ENCODE results near the gene C10orf71.

Gene C10orf71

DNA sequence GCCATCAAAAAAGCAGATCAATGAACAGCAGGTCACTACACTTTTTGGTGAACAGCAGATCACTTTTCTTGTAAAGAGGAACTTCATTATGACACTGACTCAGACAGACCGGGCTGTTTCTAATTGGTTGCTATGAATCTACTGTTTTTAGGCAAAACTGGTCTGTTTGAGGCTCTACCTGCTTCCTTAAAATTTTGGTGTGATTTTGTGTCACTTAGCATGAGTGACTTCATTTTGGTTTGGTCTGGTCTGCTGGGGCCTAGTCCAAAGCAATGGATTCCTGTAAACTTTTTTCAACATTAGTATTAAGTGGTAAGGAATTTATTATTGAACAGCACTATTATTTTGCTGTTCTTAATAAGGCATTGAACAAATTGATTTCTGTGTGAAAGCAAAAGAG lies 41.8 kb upstream of the C10orf71 start:
- in situ Hi-C loops (cut with HindIII; ENCODE audit: low sequenced_read_pairs), result no loop called here
- no peak overlapping the region for H3K4me3 ChIP-seq (ENCODE audit: low read depth, low read length)
- TF ChIP-seq, protein P1, sequence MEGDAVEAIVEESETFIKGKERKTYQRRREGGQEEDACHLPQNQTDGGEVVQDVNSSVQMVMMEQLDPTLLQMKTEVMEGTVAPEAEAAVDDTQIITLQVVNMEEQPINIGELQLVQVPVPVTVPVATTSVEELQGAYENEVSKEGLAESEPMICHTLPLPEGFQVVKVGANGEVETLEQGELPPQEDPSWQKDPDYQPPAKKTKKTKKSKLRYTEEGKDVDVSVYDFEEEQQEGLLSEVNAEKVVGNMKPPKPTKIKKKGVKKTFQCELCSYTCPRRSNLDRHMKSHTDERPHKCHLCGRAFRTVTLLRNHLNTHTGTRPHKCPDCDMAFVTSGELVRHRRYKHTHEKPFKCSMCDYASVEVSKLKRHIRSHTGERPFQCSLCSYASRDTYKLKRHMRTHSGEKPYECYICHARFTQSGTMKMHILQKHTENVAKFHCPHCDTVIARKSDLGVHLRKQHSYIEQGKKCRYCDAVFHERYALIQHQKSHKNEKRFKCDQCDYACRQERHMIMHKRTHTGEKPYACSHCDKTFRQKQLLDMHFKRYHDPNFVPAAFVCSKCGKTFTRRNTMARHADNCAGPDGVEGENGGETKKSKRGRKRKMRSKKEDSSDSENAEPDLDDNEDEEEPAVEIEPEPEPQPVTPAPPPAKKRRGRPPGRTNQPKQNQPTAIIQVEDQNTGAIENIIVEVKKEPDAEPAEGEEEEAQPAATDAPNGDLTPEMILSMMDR (IDR thresholded peaks at IDR 0.05; ENCODE audit: low read depth, low read length, missing control alignments), result no peak
- DNase-seq (ENCODE audit: low read depth), result no peak

DNA sequence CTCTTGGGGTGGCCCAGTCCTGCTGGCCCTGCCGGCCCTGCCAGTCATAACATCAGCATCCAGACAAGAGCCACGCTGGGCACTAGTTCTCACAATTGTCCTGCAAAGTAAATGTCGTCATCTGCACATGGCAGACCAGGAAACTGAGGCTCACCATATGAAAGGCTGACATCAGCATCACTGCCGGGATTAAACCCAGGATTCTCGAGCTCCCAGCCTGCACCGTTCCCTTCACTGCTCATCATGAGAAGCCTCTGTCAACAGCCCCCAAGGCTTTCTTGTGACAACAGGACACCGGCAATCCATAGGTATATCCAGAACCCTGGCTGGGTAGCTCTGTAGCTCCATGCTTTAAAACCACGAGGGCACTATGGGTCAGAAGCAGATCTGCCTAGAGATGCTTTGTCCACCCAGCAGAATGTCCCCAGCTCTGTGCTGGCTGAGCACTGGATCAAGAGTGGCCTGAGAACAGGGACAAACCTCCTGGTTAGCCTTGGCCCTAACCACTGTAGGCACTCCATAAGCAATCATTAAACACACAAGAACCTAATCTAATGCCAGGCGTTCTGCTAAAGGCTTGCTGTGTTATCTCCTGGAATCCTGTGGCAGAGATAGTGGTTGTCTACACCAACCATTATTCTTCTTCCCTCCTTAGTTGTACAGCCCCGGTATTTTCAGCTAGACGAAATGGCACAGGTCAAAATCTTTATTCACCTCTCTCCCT lies 41.2 kb upstream of the C10orf71 start:
- in situ Hi-C loops (cut with HindIII; ENCODE audit: low sequenced_read_pairs), result no loop called here
- no peak for DNase-seq (ENCODE audit: low read depth)
- TF ChIP-seq, protein P1 (IDR thresholded peaks at IDR 0.05; ENCODE audit: low read depth, low read length, missing control alignments), result no peak

DNA sequence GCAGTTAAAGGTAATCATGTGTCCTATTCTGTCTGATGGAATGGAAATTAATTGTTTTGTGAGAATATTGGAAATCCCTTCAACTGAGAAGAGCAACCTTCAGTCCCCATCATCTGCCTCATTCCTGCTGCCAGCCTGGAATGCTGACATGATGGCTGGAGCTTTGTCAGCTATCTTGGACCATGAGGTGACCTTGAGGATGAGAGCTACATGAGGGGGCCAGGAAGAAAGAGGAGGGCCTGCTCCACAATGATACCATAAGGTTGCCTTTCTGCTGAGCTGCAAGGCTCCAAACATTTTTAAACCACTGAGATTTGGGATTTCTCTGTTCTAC lies 40.7 kb upstream of the C10orf71 start:
- TF ChIP-seq, protein P1 (IDR thresholded peaks at IDR 0.05; ENCODE audit: low read depth, low read length, missing control alignments), result no peak
- H3K4me3 ChIP-seq (ENCODE audit: low read depth, low read length), result no peak overlapping the region
- no peak for DNase-seq (ENCODE audit: low read depth)
- in situ Hi-C loops (cut with HindIII; ENCODE audit: low sequenced_read_pairs), result no loop called here

More for the DNA sequence above, 41.2 kb upstream of the C10orf71 start:
- no peak overlapping the region for H3K4me3 ChIP-seq (ENCODE audit: low read depth, low read length)

DNA sequence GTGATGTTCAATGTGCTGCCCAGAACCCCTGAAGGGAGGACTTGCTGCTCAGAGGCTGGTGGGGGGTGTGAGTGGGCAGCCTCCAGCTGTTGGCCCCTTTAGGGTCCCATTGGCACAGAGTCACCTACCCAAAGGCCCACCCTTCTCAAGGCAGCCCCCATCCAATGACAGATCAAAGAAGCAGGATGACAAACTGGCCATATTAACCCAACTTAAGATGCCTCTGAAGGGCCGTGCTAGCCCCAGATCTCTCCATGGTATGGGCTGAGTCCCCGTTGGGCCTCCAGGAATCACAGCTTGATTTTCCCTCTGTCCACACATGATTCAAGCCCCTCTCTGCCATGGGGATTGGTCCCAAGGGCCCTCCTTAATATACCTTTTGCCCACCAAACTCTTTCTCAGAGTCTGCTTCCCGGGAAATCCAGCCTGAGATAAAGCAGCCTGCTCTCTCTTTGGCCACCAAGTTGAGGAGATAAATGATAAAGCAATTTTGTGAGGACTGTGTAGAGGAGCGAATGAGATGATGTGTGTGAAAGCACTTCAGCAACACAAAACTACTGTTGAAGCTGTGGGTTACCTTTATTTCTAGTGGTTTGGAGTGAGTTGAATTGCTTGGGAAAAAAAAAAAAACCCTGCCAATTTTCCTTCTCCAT lies 38.2 kb upstream of the C10orf71 start:
- no peak overlapping the region for H3K4me3 ChIP-seq (ENCODE audit: low read depth, low read length)
- TF ChIP-seq, protein P1 (IDR thresholded peaks at IDR 0.05; ENCODE audit: low read depth, low read length, missing control alignments), result no peak
- in situ Hi-C loops (cut with HindIII; ENCODE audit: low sequenced_read_pairs), result no loop called here
- no peak for DNase-seq (ENCODE audit: low read depth)

DNA sequence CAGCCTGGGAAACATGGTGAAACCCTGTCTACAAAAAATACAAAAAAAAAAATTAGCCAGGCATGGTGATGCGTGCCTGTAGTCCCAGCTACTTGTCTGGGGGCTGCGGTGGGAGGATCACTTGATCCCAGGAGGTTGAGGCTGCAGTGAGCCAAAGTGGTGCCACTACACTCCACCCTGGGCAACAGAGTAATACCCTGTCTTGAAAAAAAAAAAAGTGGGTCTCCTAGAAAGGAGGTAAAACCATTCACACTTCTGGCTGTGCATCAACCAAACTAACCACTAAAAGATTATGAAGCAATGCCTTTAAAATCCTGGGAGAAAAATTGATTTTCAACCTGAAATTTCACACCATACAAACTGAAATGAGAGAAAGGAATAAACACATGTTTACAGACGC lies 35.4 kb upstream of the C10orf71 start:
- TF ChIP-seq, protein P1 (IDR thresholded peaks at IDR 0.05; ENCODE audit: low read depth, low read length, missing control alignments), result no peak
- H3K4me3 ChIP-seq (ENCODE audit: low read depth, low read length), result no peak overlapping the region
- in situ Hi-C loops (cut with HindIII; ENCODE audit: low sequenced_read_pairs), result no loop called here
- no peak for DNase-seq (ENCODE audit: low read depth)

DNA sequence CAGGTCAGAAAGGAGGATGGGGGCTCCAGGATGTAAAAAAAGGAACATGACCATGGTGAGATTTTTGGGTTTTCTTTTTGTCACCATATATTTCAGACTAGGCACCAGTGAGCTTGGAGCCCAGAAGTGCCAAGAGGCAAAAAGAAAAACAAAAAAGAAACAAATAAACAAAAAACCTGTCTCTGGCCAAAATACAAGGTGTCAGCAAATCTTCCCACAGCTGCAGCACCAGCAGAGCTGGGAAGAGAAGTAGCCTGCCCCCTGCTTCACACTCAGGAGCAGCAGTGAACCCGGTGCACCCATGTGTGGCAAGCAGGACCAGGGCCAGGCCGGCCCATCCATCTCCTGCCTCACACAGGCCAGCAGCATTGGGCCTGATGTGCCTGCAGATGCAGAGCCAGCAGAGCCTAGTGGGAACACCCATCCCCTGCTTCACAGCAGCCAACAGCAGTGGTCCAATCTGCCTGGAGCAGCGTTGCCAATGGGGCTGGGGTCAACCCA lies 34.7 kb upstream of the C10orf71 start:
- TF ChIP-seq, protein P1 (IDR thresholded peaks at IDR 0.05; ENCODE audit: low read depth, low read length, missing control alignments), result no peak
- H3K4me3 ChIP-seq (ENCODE audit: low read depth, low read length), result no peak overlapping the region
- in situ Hi-C loops (cut with HindIII; ENCODE audit: low sequenced_read_pairs), result no loop called here
- DNase-seq (ENCODE audit: low read depth), result no peak
